HG02973 (cell line): Measurements from ENCODE around the gene CLEC4F.
"Not testable (repeated sequence)": the region's sequence is repeated elsewhere in the genome, so short reads cannot be mapped to it uniquely, and the experiment has no call there.

Experiments
- ATAC-seq: cut with Tn5 transposase; IDR thresholded peaks from one replicate; pipeline ENCODE4 v1.9.1; 2021; ENCODE audit warnings: moderate library complexity; ENCODE audit not compliant: unreplicated experiment

CLEC4F gene

GRCh38 chr2:70827388-70827787 is 7.0 kb upstream of the CLEC4F start:
- no peak for ATAC-seq

- ATAC-seq, result no peak
Measured at GRCh38 chr2:70826696-70827350, 6.4 kb upstream of the CLEC4F start.

GRCh38 chr2:70823249-70823648 is 2.9 kb upstream of the CLEC4F start:
- no peak for ATAC-seq

- ATAC-seq, result no peak
Measured at GRCh38 chr2:70822843-70823242, 2.4 kb upstream of the CLEC4F start.

GRCh38 chr2:70817284-70817954 is 3.0 kb downstream of the CLEC4F start:
- ATAC-seq, result no peak

- no peak for ATAC-seq
Measured at GRCh38 chr2:70816726-70817125, 3.7 kb downstream of the CLEC4F start.

GRCh38 chr2:70808983-70809958 is 11.1 kb downstream of the CLEC4F start:
- ATAC-seq, result no peak

GRCh38 chr2:70807828-70808118 is 12.6 kb downstream of the CLEC4F start:
- ATAC-seq, result no peak

GRCh38 chr2:70807102-70807827 is 13.1 kb downstream of the CLEC4F start:
- no peak for ATAC-seq

GRCh38 chr2:70806620-70807019 is 13.8 kb downstream of the CLEC4F start:
- no peak for ATAC-seq

GRCh38 chr2:70806013-70806412 is 14.4 kb downstream of the CLEC4F start:
- no peak for ATAC-seq

GRCh38 chr2:70801607-70802263 is 18.7 kb downstream of the CLEC4F start:
- ATAC-seq, result no peak

- no peak for ATAC-seq
Measured at GRCh38 chr2:70799706-70800105, 20.7 kb downstream of the CLEC4F start.

GRCh38 chr2:70797996-70798395 is 22.4 kb downstream of the CLEC4F start:
- not testable (repeated sequence) for ATAC-seq

GRCh38 chr2:70797506-70797905 is 22.9 kb downstream of the CLEC4F start:
- no peak for ATAC-seq

GRCh38 chr2:70796262-70796661 is 24.1 kb downstream of the CLEC4F start:
- no peak for ATAC-seq

- ATAC-seq, result no peak
Measured at GRCh38 chr2:70795164-70795995, 25.0 kb downstream of the CLEC4F start.

GRCh38 chr2:70793450-70793849 is 26.9 kb downstream of the CLEC4F start:
- no peak for ATAC-seq

- ATAC-seq, result no peak
Measured at GRCh38 chr2:70790136-70790828, 30.1 kb downstream of the CLEC4F start, which contains the start of gene FIGLA. Gene FIGLA, minus strand, starts transcription at chr2:70790643. Its CDS starts 5 bp downstream, at chr2:70790638.
